Esophagus (tissue), 2 donors: ENCODE data around the gene SLC25A36. TPM values are rescaled to one million over a fixed set of nuclear protein-coding genes. Genes with fewer than 3 reads are reported as not detected.

Experiments used
- H3K27ac ChIP-seq, 2 donors: one replicate each; pipeline ENCODE4 v1.5.1; 2013; ENCODE audit warnings: low read depth in 2 of 2, mild to moderate bottlenecking in 2 of 2, inconsistent platforms in 1 of 2, low read length in 1 of 2, moderate library complexity in 1 of 2
- H3K27me3 ChIP-seq, 2 donors: one replicate each; pipeline ENCODE4 v1.6.1; 2013; ENCODE audit warnings: low read length in 2 of 2, control low read depth in 1 of 2, mild to moderate bottlenecking in 1 of 2; ENCODE audit not compliant: insufficient read depth in 2 of 2, control insufficient read depth in 1 of 2
- H3K36me3 ChIP-seq, 2 donors: one replicate each; pipeline ENCODE4 v1.6.1; 2013; ENCODE audit warnings: low read length in 1 of 2; ENCODE audit not compliant: control insufficient read depth in 2 of 2, insufficient read depth in 2 of 2
- H3K4me1 ChIP-seq, 2 donors: one replicate each; pipeline ENCODE4 v1.6.1; 2013; ENCODE audit warnings: low read length in 1 of 2; ENCODE audit not compliant: control insufficient read depth in 2 of 2, insufficient read depth in 2 of 2
- H3K4me3 ChIP-seq, 2 donors: one replicate each; pipeline ENCODE4 v1.5.1; 2013; ENCODE audit warnings: low read length in 2 of 2, mild to moderate bottlenecking in 2 of 2, low read depth in 1 of 2, moderate library complexity in 1 of 2
- H3K9me3 ChIP-seq, 2 donors: one replicate each; pipeline ENCODE4 v1.6.1; 2013; ENCODE audit warnings: mild to moderate bottlenecking in 2 of 2, low read depth in 1 of 2, low read length in 1 of 2, moderate library complexity in 1 of 2; ENCODE audit not compliant: control insufficient read depth in 2 of 2, insufficient read depth in 1 of 2
- WGBS, 2 donors: extraction: QIAGEN DNeasy Blood & Tissue Kit; methylation state at CpG; one replicate each; pipeline ENCODE4 v1.1.7; 2013; 5-methylcytosine and 5-hydroxymethylcytosine counted together
- polyA plus RNA-seq, 2 donors: library from polyadenylated mRNA; stranded (reverse); fragments of 200-250 nt; gene quantifications; one replicate each; pipeline ENCODE4 v1.2.3, GENCODE V29; 2013
- donor health status: healthy with polysubstance abuse.
- donor health status: Bipolar disorder and iron deficiency.

SLC25A36 gene, protein sequence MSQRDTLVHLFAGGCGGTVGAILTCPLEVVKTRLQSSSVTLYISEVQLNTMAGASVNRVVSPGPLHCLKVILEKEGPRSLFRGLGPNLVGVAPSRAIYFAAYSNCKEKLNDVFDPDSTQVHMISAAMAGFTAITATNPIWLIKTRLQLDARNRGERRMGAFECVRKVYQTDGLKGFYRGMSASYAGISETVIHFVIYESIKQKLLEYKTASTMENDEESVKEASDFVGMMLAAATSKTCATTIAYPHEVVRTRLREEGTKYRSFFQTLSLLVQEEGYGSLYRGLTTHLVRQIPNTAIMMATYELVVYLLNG
- polyA plus RNA-seq: 10 to 100 TPM; 10.4 to 12.3 TPM

DNA sequence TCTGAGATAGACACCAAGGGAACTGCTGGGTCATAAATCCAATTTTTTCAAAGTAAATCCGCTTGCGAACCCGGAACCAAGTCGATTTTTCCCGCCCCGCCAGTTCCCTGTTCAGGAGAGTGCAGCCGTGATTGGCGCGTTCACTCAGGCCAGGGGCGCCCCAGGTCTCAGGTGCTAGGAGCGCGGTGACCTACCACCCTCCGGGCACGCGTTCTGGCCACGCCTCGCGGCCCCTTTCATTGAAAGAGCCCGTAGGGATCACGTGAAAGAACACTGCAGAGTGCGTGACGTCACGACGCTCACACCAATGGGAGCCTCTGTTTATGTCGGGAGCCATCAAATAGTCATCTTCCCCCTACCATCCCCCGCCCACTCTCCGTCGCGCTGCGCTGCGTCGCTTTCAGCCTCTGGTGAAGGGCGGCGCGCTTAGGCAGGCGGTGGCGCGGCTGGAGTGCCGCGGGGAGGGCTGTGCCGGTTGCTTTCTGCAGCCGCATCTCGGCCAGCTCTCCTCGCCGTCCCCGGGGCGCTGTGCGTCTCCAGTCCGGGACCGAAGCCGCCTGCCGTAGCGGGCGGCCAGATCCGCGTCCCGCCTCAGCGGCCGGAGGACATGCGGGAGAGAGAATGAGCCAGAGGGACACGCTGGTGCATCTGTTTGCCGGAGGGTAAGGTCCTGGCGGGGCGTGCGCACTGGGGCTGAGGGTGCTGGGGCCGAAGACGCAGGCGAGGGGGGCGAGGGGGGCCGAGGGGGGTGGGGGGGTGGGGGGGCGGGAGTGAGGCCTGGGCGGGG, at the start of gene SLC25A36:
Gene SLC25A36 (plus strand): TSS at position 403 of the 787 bp plus-strand sequence. CDS start 219 bp downstream, at position 622.
- H3K4me1 ChIP-seq: no peaks in the 10 kb centered on the region
- peak within 1 kb of the TSS; percentile 98 to 99 for H3K27ac ChIP-seq
- no peaks in the 10 kb centered on the region for H3K36me3 ChIP-seq
- no peaks in the 10 kb centered on the region for H3K9me3 ChIP-seq
- no peaks in the 10 kb centered on the region for H3K27me3 ChIP-seq
- 0 to 1% methylated on average over 59 to 71 of the region's 72 CpGs for WGBS, 2 donors
- peak within 1 kb of the TSS; percentile 99 for H3K4me3 ChIP-seq

DNA sequence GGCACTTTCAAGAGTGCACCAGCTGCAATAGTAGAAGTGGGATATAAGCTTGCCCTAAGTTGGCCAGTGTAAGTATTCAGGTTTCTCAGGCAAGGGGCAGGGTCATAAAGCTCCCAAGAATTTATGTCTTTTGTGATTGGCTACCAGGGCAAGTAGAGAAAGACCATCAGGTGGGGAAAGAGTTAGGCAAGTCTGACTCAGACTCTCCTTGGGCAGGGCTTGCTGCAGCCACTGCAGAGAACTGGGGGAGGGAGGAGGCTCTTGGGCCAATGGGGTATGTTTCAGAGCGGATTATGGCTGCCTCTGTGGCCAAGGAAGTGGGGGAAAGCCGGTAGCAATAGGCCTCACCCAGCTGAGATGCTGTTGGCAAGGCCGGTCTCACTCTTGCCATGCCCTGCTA, 44.6 kb upstream of the SLC25A36 start:
- Histone ChIP-seq H3K4me3 (no peak overlapping the region), H3K4me1 (no peaks in the 10 kb centered on the region), H3K27ac (no peak overlapping the region), H3K27me3 (peaks cover 0 to 3% of the 10 kb centered on the region in 2 donors), H3K9me3 (no peaks in the 10 kb centered on the region), H3K36me3 (no peaks in the 10 kb centered on the region)
- WGBS, 2 donors: 60 to 66% methylated on average over 3 of the region's 3 CpGs

DNA sequence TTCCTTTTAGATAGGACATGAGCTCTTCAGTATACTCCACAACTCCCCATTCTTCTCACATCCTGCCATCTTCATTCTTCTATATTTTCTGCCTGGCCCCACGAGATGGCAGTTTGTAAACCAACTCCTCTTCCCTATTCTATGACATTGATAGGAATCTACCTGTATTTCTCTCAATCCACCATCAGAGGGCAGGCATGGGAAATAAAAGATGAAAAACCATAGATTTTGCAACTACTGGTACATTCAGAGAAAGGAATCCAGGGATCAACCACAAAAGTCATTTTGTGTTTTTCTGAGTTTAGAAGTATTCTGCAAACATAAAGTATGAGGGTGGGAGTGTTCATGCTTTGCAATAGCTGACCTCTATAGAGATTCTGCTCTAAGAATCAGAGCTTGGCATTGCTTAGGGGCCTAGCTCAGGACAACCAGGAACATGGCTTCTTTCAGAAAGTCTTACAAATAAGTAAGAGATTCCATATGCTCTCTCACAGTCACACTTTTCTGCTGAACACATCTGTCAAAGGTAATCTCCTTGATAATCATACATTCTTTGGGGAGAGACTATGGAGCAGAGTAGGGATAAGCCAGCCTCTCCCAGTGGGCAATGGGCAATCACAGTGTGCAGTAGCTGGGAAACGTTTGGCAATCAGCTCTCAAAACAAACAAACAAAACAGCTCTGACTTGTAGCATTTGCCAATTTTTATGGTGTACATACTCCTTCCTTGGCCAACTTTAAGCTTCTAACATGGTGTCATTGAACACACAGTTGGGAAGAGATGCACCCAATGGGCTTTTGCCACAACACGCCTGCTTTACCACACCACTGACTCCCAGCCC, 43.1 kb upstream of the SLC25A36 start:
- Histone ChIP-seq H3K4me3 (no peak overlapping the region), H3K27me3 (peaks cover 0 to 3% of the 10 kb centered on the region in 2 donors), H3K9me3 (no peaks in the 10 kb centered on the region), H3K4me1 (no peaks in the 10 kb centered on the region), H3K27ac (no peak overlapping the region), H3K36me3 (no peaks in the 10 kb centered on the region)
- 42 to 43% methylated on average over 3 of the region's 3 CpGs for WGBS, 2 donors

DNA sequence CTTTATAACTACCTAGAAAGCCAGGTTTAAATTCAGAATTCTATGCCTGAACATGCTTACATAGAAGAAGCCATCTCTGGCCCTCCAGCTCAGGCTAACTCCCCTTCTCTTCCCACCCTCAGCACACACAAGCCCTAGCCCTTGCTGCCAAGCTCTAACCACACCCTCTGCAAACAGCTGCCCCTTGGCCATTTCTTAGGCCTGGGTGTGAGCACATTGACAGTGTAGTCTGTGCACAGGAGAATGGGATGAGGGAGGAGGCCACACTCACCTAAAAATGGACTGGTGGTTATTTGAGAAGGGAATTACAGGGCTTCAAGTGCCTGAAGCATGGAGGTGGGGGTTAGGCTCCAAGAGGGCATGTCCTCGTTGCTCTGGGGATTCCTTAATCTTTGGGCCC, 42.3 kb upstream of the SLC25A36 start:
- no peak overlapping the region for H3K27ac ChIP-seq
- H3K36me3 ChIP-seq: no peaks in the 10 kb centered on the region
- H3K9me3 ChIP-seq: no peaks in the 10 kb centered on the region
- no peaks in the 10 kb centered on the region for H3K4me1 ChIP-seq
- WGBS, 2 donors: 56 to 58% methylated on average over 1 of the region's 1 CpG
- H3K27me3 ChIP-seq: peaks cover 0 to 3% of the 10 kb centered on the region in 2 donors
- H3K4me3 ChIP-seq: no peak overlapping the region

DNA sequence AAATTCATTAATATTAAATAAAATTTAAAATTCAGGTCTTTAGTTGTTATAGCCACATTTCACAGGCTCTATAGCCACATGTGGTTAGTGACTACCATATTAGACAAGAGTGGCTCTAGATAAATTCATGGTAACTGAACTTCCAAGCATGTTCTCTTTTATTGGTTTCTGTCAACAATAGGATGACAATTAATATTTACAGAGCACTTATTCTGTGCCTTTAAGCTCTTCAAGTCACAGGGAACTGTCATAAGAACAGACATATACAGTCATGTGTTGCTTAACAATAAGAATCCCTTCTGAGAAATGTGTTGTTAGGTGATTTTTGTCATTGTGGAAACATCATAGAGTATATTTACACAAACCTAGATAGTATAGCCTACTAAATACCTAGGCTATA, 38.8 kb upstream of the SLC25A36 start:
- no peak overlapping the region for H3K27ac ChIP-seq
- no peak overlapping the region for H3K4me3 ChIP-seq
- H3K9me3 ChIP-seq: no peaks in the 10 kb centered on the region
- H3K4me1 ChIP-seq: no peaks in the 10 kb centered on the region
- no peaks in the 10 kb centered on the region for H3K27me3 ChIP-seq
- no peaks in the 10 kb centered on the region for H3K36me3 ChIP-seq

DNA sequence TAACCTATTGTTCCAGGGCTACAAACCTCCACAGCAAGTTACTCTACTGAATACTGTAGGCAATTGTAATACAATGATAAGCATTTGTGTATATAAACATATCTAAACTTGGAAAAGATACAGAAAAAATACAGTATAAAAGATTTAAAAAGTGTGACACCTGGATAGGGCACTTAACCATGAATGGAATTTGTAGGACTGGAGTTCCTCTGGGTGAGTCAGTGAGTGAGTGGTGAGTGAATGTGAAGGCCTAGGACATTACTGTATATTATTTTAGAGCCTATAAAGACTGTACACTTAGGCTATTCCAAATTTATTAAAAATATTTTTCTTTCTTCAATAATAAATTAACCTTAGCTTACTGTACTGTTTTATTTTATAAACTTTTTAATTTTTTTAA, 38.4 kb upstream of the SLC25A36 start:
- Histone ChIP-seq H3K4me1 (no peaks in the 10 kb centered on the region), H3K9me3 (no peaks in the 10 kb centered on the region), H3K27me3 (no peaks in the 10 kb centered on the region), H3K36me3 (no peaks in the 10 kb centered on the region), H3K27ac (no peak overlapping the region), H3K4me3 (no peak overlapping the region)

DNA sequence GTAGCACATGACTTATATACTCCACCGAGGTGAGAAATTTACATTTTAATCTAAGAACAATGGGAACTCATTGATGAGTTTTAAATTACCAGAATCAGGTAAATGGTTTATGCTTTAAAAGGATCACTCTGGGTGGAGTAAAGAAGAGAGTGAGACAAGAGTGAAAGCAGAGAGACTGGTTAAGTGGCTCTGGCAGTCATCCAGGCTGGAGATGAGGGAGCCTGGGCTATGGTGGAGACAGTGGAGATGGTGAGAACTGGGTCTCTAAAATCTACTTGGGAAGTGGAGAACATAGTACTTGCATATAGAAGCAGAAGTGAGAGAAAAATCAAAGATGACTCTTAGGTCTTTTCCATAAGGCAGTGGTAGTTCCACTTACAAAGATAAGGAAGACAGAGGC, 37.1 kb upstream of the SLC25A36 start:
- Histone ChIP-seq H3K4me1 (no peaks in the 10 kb centered on the region), H3K27ac (no peak overlapping the region), H3K4me3 (no peak overlapping the region), H3K27me3 (no peaks in the 10 kb centered on the region), H3K9me3 (no peaks in the 10 kb centered on the region), H3K36me3 (no peaks in the 10 kb centered on the region)
- WGBS, 2 donors: 72 to 78% methylated on average over 1 of the region's 1 CpG

DNA sequence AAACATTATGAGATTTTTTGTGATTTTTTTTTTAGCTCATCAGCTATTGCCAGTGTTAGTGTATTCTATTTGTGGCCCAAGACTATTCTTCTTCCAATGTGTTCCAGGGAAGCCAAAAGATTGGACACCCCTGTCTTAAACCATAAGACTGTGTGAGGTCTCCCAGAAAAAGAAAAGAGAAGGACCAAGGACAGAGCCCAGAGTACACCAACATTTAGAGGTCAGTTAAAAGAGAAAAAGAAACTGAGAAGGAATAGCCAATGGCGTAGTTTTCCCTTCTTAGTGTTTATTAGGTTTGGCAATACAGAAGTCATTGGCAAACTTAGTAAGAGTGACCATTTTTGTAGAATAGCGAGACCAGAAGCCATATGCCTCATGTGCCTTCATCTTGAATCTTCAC, 36.1 kb upstream of the SLC25A36 start:
- no peak overlapping the region for H3K27ac ChIP-seq
- no peaks in the 10 kb centered on the region for H3K9me3 ChIP-seq
- 83 to 93% methylated on average over 2 of the region's 2 CpGs for WGBS, 2 donors
- H3K36me3 ChIP-seq: no peaks in the 10 kb centered on the region
- no peak overlapping the region for H3K4me3 ChIP-seq
- H3K27me3 ChIP-seq: no peaks in the 10 kb centered on the region
- H3K4me1 ChIP-seq: no peaks in the 10 kb centered on the region

DNA sequence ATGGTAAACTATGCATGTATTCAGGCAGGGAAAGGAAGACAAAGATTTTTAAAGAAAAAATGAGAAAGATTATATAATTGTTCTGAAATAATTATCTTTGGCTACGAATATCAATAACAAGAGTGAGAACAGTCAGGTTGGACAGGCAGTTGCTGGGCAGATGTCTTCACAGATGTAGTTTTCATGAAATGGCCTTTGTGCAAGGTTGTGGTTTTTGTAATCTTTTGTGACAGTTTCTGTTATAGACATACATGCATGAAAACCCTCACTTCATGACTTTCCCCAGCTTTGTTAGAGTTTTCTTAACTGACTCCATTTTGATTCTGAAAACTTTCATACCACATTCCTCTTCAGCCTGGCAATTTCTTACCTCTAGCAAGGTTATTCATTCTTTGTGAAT, 34.9 kb upstream of the SLC25A36 start:
- no peaks in the 10 kb centered on the region for H3K27me3 ChIP-seq
- no peak overlapping the region for H3K27ac ChIP-seq
- no peak overlapping the region for H3K4me3 ChIP-seq
- no peaks in the 10 kb centered on the region for H3K4me1 ChIP-seq
- no peaks in the 10 kb centered on the region for H3K36me3 ChIP-seq
- WGBS, 2 donors: 79 to 80% methylated on average over 1 of the region's 1 CpG
- no peaks in the 10 kb centered on the region for H3K9me3 ChIP-seq
